BLaER1 (cell line): ENCODE data around the gene DSE.

Source experiments
- H3K27ac ChIP-seq: shearing (Covaris generic); formaldehyde crosslinking; 2 replicates; pipeline ENCODE4 v1.8.1; 2022
- H3K27me3 ChIP-seq: shearing (Covaris generic); formaldehyde crosslinking; 2 replicates; pipeline ENCODE4 v1.8.1; 2022
- H3K36me3 ChIP-seq: shearing (Covaris generic); formaldehyde crosslinking; 2 replicates; pipeline ENCODE4 v1.8.1; 2022
- H3K4me1 ChIP-seq: shearing (Covaris generic); formaldehyde crosslinking; 2 replicates; pipeline ENCODE4 v1.8.1; 2022
- H3K4me2 ChIP-seq: shearing (Covaris generic); formaldehyde crosslinking; 2 replicates; pipeline ENCODE4 v1.8.1; 2022
- H3K4me3 ChIP-seq: shearing (Covaris generic); formaldehyde crosslinking; 2 replicates; pipeline ENCODE4 v1.8.1; 2022
- H3K9ac ChIP-seq: shearing (Covaris generic); formaldehyde crosslinking; 2 replicates; pipeline ENCODE4 v1.8.1; 2022
- H3K9me3 ChIP-seq: shearing (Covaris generic); formaldehyde crosslinking; 2 replicates; pipeline ENCODE4 v1.8.1; 2022
- H4K20me1 ChIP-seq: shearing (Covaris generic); formaldehyde crosslinking; 2 replicates; pipeline ENCODE4 v1.8.1; 2022
- Cebpa-rat ChIP-seq: shearing (Covaris generic); IDR thresholded peaks from 2 replicates; pipeline ENCODE4 v1.8.1; 2022

Gene DSE

GRCh38 chr6:116362276-116362675, 8.5 kb upstream of the DSE start:
- Histone ChIP-seq H3K4me1 (no peaks in the 10 kb centered on the region), H3K9me3 (no peaks in the 10 kb centered on the region), H3K9ac (no peak overlapping the region), H3K27me3 (no peaks in the 10 kb centered on the region), H3K36me3 (no peaks in the 10 kb centered on the region), H3K4me3 (no peak overlapping the region), H4K20me1 (no peaks in the 10 kb centered on the region), H3K4me2 (no peak overlapping the region), H3K27ac (no peak overlapping the region)
- no peak for TF ChIP-seq Cebpa-rat

- TF ChIP-seq Cebpa-rat: no peak
- Histone ChIP-seq H4K20me1 (no peaks in the 10 kb centered on the region), H3K4me1 (no peaks in the 10 kb centered on the region), H3K27me3 (no peaks in the 10 kb centered on the region), H3K9me3 (no peaks in the 10 kb centered on the region), H3K36me3 (no peaks in the 10 kb centered on the region), H3K27ac (no peak overlapping the region), H3K4me2 (no peak overlapping the region), H3K4me3 (no peak overlapping the region), H3K9ac (no peak overlapping the region)
Observed at GRCh38 chr6:116363759-116364158, 7.0 kb upstream of the DSE start.

- Histone ChIP-seq H3K4me2 (no peak overlapping the region), H3K27me3 (no peaks in the 10 kb centered on the region), H4K20me1 (no peaks in the 10 kb centered on the region), H3K9me3 (no peaks in the 10 kb centered on the region), H3K4me3 (no peak overlapping the region), H3K9ac (no peak overlapping the region), H3K36me3 (no peaks in the 10 kb centered on the region), H3K4me1 (no peaks in the 10 kb centered on the region; the same call in 1 of the 2 replicates), H3K27ac (no peak overlapping the region)
- TF ChIP-seq Cebpa-rat: no peak
Observed at GRCh38 chr6:116364321-116364720, 6.4 kb upstream of the DSE start.

GRCh38 chr6:116365743-116366142, 5.0 kb upstream of the DSE start:
- Histone ChIP-seq H3K9ac (no peak overlapping the region), H3K4me3 (no peak overlapping the region), H3K9me3 (no peaks in the 10 kb centered on the region), H3K27me3 (no peaks in the 10 kb centered on the region), H3K4me1 (peaks cover 9% of the 10 kb centered on the region; the same call in 1 of the 2 replicates), H4K20me1 (no peaks in the 10 kb centered on the region), H3K36me3 (no peaks in the 10 kb centered on the region), H3K4me2 (no peak overlapping the region), H3K27ac (no peak overlapping the region)
- TF ChIP-seq Cebpa-rat: no peak

- Histone ChIP-seq H3K4me3 (no peak overlapping the region), H3K27ac (no peak overlapping the region), H3K9me3 (no peaks in the 10 kb centered on the region), H3K27me3 (no peaks in the 10 kb centered on the region), H4K20me1 (no peaks in the 10 kb centered on the region), H3K4me1 (peaks cover 12% of the 10 kb centered on the region), H3K36me3 (no peaks in the 10 kb centered on the region), H3K9ac (no peak overlapping the region), H3K4me2 (no peak overlapping the region)
- no peak for TF ChIP-seq Cebpa-rat
Observed at GRCh38 chr6:116366740-116367275, 3.9 kb upstream of the DSE start.

- no peak overlapping the region for H3K9ac ChIP-seq
- H3K27ac ChIP-seq: no peak overlapping the region
- H3K36me3 ChIP-seq: no peaks in the 10 kb centered on the region
- no peak for TF ChIP-seq Cebpa-rat
- H3K4me1 ChIP-seq: peaks cover 19% of the 10 kb centered on the region
- H3K4me3 ChIP-seq: no peak overlapping the region
- H3K4me2 ChIP-seq: peak overlapping the region; percentile 90
- no peaks in the 10 kb centered on the region for H3K27me3 ChIP-seq
- H3K9me3 ChIP-seq: no peaks in the 10 kb centered on the region
- no peaks in the 10 kb centered on the region for H4K20me1 ChIP-seq
Observed at GRCh38 chr6:116369540-116369939, 1.2 kb upstream of the DSE start.

GRCh38 chr6:116369964-116370759, 585 bp upstream of the DSE start:
- Histone ChIP-seq H3K9ac (peak overlapping the region; percentile 81; the same call in 1 of the 2 replicates), H3K27ac (no peak overlapping the region)

GRCh38 chr6:116371120-116371917, 572 bp downstream of the DSE start:
- peak overlapping the region; percentile 81 for H3K9ac ChIP-seq
- H3K4me3 ChIP-seq: peak overlapping the region; percentile 77
- no peak for TF ChIP-seq Cebpa-rat
- peaks cover 19% of the 10 kb centered on the region for H3K4me1 ChIP-seq
- no peaks in the 10 kb centered on the region for H3K36me3 ChIP-seq
- no peaks in the 10 kb centered on the region for H3K27me3 ChIP-seq
- H3K4me2 ChIP-seq: peak overlapping the region; percentile 90
- H3K27ac ChIP-seq: peak overlapping the region; percentile 73
- H4K20me1 ChIP-seq: no peaks in the 10 kb centered on the region
- no peaks in the 10 kb centered on the region for H3K9me3 ChIP-seq

More at GRCh38 chr6:116369964-116370759, 585 bp upstream of the DSE start:
- Histone ChIP-seq H4K20me1 (no peaks in the 10 kb centered on the region), H3K9me3 (no peaks in the 10 kb centered on the region), H3K4me3 (peak overlapping the region; percentile 77), H3K4me1 (peaks cover 19% of the 10 kb centered on the region), H3K36me3 (no peaks in the 10 kb centered on the region), H3K4me2 (peak overlapping the region; percentile 90), H3K27me3 (no peaks in the 10 kb centered on the region)
- no peak for TF ChIP-seq Cebpa-rat

GRCh38 chr6:116371918-116372209, 1.1 kb downstream of the DSE start:
- no peaks in the 10 kb centered on the region for H4K20me1 ChIP-seq
- peak overlapping the region; percentile 90 for H3K4me2 ChIP-seq
- no peak overlapping the region for H3K27ac ChIP-seq

GRCh38 chr6:116373300-116373699, 2.6 kb downstream of the DSE start:
- Histone ChIP-seq H3K4me2 (no peak overlapping the region), H3K9ac (no peak overlapping the region), H3K27ac (no peak overlapping the region), H3K4me3 (no peak overlapping the region), H4K20me1 (no peaks in the 10 kb centered on the region), H3K27me3 (no peaks in the 10 kb centered on the region), H3K36me3 (no peaks in the 10 kb centered on the region), H3K9me3 (no peaks in the 10 kb centered on the region), H3K4me1 (peaks cover 19% of the 10 kb centered on the region)
- no peak for TF ChIP-seq Cebpa-rat

More at GRCh38 chr6:116371918-116372209, 1.1 kb downstream of the DSE start:
- Histone ChIP-seq H3K36me3 (no peaks in the 10 kb centered on the region), H3K9ac (peak overlapping the region; percentile 81), H3K27me3 (no peaks in the 10 kb centered on the region), H3K9me3 (no peaks in the 10 kb centered on the region), H3K4me1 (peaks cover 19% of the 10 kb centered on the region), H3K4me3 (peak overlapping the region; percentile 77)
- no peak for TF ChIP-seq Cebpa-rat
